CD4-positive, alpha-beta T cell (primary cell): Measurements from ENCODE around the gene CYP11A1. TPM values are rescaled to one million over a fixed set of nuclear protein-coding genes. Genes with fewer than 3 reads are reported as not detected.

ENCODE experiments used
- ATAC-seq: fragments of 200-7000 bp; cut with Tn5 transposase; one replicate; pipeline ENCODE4 v1.10.0; 2022; ENCODE audit warnings: mild to moderate bottlenecking; ENCODE audit not compliant: poor library complexity
- CTCF ChIA-PET: fragments of 350-600 bp; sonication (Branson Sonifier 250); formaldehyde crosslinking; loops from one replicate; lab custom pipeline; 2021; ENCODE audit warnings: antibody characterized with exemption, inconsistent platforms; lab: Charles Lee
- POLR2A ChIA-PET: fragments of 350-600 bp; sonication (Branson Sonifier 250); formaldehyde crosslinking; loops from one replicate; lab custom pipeline; 2021; ENCODE audit warnings: antibody characterized with exemption, inconsistent platforms; lab: Charles Lee
- DNase-seq, 14 experiments: peaks; one replicate each; pipeline ENCODE4 v3.0.0-alpha.2; 2013 to 2020; ENCODE audit warnings: mixed read lengths in 2 of 14
- H3K27ac ChIP-seq, 2 donors: one replicate each; pipeline versions ENCODE4 v1.5.1 to v1.7.0; 2013; ENCODE audit warnings: low read length in 2 of 2, low read depth in 1 of 2, mild to moderate bottlenecking in 1 of 2
- H3K27me3 ChIP-seq, 2 experiments: 1 replicate in 1 of 2; 2 replicates in 1 of 2; pipeline versions ENCODE4 v1.6.1 to v1.7.0; 2013; ENCODE audit warnings: low read length in 2 of 2, control low read depth in 1 of 2, mild to moderate bottlenecking in 1 of 2, moderate library complexity in 1 of 2; ENCODE audit not compliant: insufficient read depth in 2 of 2, control insufficient read depth in 1 of 2
- H3K36me3 ChIP-seq: one replicate; pipeline ENCODE4 v1.6.1; 2013; ENCODE audit warnings: low read length, control low read depth; ENCODE audit not compliant: insufficient read depth
- H3K4me1 ChIP-seq: one replicate; pipeline ENCODE4 v1.6.1; 2013; ENCODE audit warnings: low read length, control low read depth; ENCODE audit not compliant: insufficient read depth
- H3K4me3 ChIP-seq: one replicate; pipeline ENCODE4 v1.5.1; 2013; ENCODE audit warnings: mild to moderate bottlenecking, low read length, moderate library complexity
- H3K9me3 ChIP-seq, 2 experiments: 1 replicate in 1 of 2; 2 replicates in 1 of 2; pipeline versions ENCODE4 v1.6.1 to v1.7.0; 2013; ENCODE audit warnings: low read length in 2 of 2, mild to moderate bottlenecking in 2 of 2, control low read depth in 1 of 2, moderate library complexity in 1 of 2; ENCODE audit not compliant: control insufficient read depth in 1 of 2, insufficient read depth in 1 of 2
- H3K27ac Mint-ChIP-seq: one replicate; pipeline ENCODE4 v1.8.0; 2020; ENCODE audit warnings: mixed read lengths
- H3K27me3 Mint-ChIP-seq: one replicate; pipeline ENCODE4 v1.8.0; 2021; ENCODE audit warnings: mixed read lengths
- H3K36me3 Mint-ChIP-seq: one replicate; pipeline ENCODE4 v1.8.0; 2021; ENCODE audit warnings: low read depth, mixed read lengths
- H3K4me1 Mint-ChIP-seq: one replicate; pipeline ENCODE4 v1.8.0; 2021; ENCODE audit warnings: low read depth, mixed read lengths
- H3K4me3 Mint-ChIP-seq: one replicate; pipeline ENCODE4 v1.8.0; 2020; ENCODE audit warnings: mild to moderate bottlenecking, mixed read lengths
- H3K9me3 Mint-ChIP-seq: one replicate; pipeline ENCODE4 v1.8.0; 2020; ENCODE audit warnings: mixed read lengths
- CTCF ChIP-seq: fragments of 200-600 bp; IDR thresholded peaks from one replicate; pipeline ENCODE4 v1.8.0; 2022; ENCODE audit warnings: antibody characterized with exemption, mild to moderate bottlenecking
- intact Hi-C, 2 experiments: fragments of 100-400 bp; cut with DNase I in 1 of 2; cut with micrococcal nuclease in 1 of 2; formaldehyde crosslinking; loops; one replicate each; pipeline versions ENCODE4 v1.15.1 to v1.9.0; 2023 to 2025; cut with DNase I, micrococcal nuclease
- total RNA-seq, 174 experiments: library from RNA in 2 of 174; stranded (reverse) in 2 of 174; gene quantifications; one replicate each; pipeline ENCODE4 v1.2.3 and lab custom pipeline; 2021 to 2026

CYP11A1 gene
- total RNA-seq, 2 experiments from 2014 or later, result not detected

GRCh38 chr15:74337607-74338211, 29.7 kb downstream of the CYP11A1 start:
- Mint-ChIP-seq H3K36me3 (no peaks in the 10 kb centered on the region), H3K27ac (no peak overlapping the region), H3K4me1 (no peaks in the 10 kb centered on the region), H3K4me3 (no peak overlapping the region), H3K9me3 (no peaks in the 10 kb centered on the region), H3K27me3 (no peaks in the 10 kb centered on the region)
- intact Hi-C loops, result no loop called here
- ATAC-seq (no peak), DNase-seq (no peak)
- peaks cover 0 to 5% of the 10 kb centered on the region in 2 experiments for H3K9me3 ChIP-seq
- ChIA-PET POLR2A (no interaction called here), CTCF (no interaction called here)
- no peaks in the 10 kb centered on the region for H3K27me3 ChIP-seq
- TF ChIP-seq CTCF, result no peak
- H3K36me3 ChIP-seq, result no peaks in the 10 kb centered on the region
- H3K27ac ChIP-seq, result no peak overlapping the region
- H3K4me3 ChIP-seq, result no peak overlapping the region
- no peaks in the 10 kb centered on the region for H3K4me1 ChIP-seq

GRCh38 chr15:74337146-74337545, 30.3 kb downstream of the CYP11A1 start:
- ChIA-PET POLR2A (no interaction called here), CTCF (no interaction called here)
- peaks cover 0 to 5% of the 10 kb centered on the region in 2 experiments for H3K9me3 ChIP-seq
- intact Hi-C loops, result no loop called here
- Mint-ChIP-seq H3K36me3 (no peaks in the 10 kb centered on the region), H3K4me3 (no peak overlapping the region), H3K27me3 (no peaks in the 10 kb centered on the region), H3K27ac (no peak overlapping the region), H3K9me3 (no peaks in the 10 kb centered on the region), H3K4me1 (no peaks in the 10 kb centered on the region)
- H3K4me1 ChIP-seq, result no peaks in the 10 kb centered on the region
- TF ChIP-seq CTCF, result no peak
- H3K27ac ChIP-seq, result no peak overlapping the region
- no peak for DNase-seq
- H3K36me3 ChIP-seq, result no peaks in the 10 kb centered on the region
- no peak overlapping the region for H3K4me3 ChIP-seq
- H3K27me3 ChIP-seq, result no peaks in the 10 kb centered on the region
- no peak for ATAC-seq

GRCh38 chr15:74336061-74337005, 31.1 kb downstream of the CYP11A1 start:
- H3K36me3 Mint-ChIP-seq, result no peaks in the 10 kb centered on the region
- no peak overlapping the region for H3K27ac Mint-ChIP-seq
- no peak for TF ChIP-seq CTCF
- ATAC-seq (no peak), DNase-seq (no peak)
- no peaks in the 10 kb centered on the region for H3K27me3 ChIP-seq
- H3K9me3 ChIP-seq, result peaks cover 0 to 5% of the 10 kb centered on the region in 2 experiments
- ChIA-PET POLR2A (no interaction called here), CTCF (no interaction called here)
- H3K4me3 Mint-ChIP-seq, result no peak overlapping the region
- no peak overlapping the region for H3K27ac ChIP-seq
- H3K4me1 Mint-ChIP-seq, result no peaks in the 10 kb centered on the region
- no peaks in the 10 kb centered on the region for H3K36me3 ChIP-seq
- H3K9me3 Mint-ChIP-seq, result no peaks in the 10 kb centered on the region
- H3K4me1 ChIP-seq, result no peaks in the 10 kb centered on the region
- H3K4me3 ChIP-seq, result no peak overlapping the region
- no peaks in the 10 kb centered on the region for H3K27me3 Mint-ChIP-seq
- intact Hi-C loops, result no loop called here
